K562 treated with DMSO at 1 percent for 4 hours (cell line): ENCODE results near the gene RHEX. TPM values are rescaled to one million over a fixed set of nuclear protein-coding genes. Genes with fewer than 3 reads are reported as not detected.

ENCODE experiments used
- total RNA-seq: library from RNA; unstranded; fragments of 300-600 nt; gene quantifications from 2 replicates; pipeline ENCODE4 v1.2.3, GENCODE V29; 2022; ENCODE audit not compliant: insufficient read depth

The RHEX gene, protein sequence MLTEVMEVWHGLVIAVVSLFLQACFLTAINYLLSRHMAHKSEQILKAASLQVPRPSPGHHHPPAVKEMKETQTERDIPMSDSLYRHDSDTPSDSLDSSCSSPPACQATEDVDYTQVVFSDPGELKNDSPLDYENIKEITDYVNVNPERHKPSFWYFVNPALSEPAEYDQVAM
- total RNA-seq: not detected in 2 replicates

DNA sequence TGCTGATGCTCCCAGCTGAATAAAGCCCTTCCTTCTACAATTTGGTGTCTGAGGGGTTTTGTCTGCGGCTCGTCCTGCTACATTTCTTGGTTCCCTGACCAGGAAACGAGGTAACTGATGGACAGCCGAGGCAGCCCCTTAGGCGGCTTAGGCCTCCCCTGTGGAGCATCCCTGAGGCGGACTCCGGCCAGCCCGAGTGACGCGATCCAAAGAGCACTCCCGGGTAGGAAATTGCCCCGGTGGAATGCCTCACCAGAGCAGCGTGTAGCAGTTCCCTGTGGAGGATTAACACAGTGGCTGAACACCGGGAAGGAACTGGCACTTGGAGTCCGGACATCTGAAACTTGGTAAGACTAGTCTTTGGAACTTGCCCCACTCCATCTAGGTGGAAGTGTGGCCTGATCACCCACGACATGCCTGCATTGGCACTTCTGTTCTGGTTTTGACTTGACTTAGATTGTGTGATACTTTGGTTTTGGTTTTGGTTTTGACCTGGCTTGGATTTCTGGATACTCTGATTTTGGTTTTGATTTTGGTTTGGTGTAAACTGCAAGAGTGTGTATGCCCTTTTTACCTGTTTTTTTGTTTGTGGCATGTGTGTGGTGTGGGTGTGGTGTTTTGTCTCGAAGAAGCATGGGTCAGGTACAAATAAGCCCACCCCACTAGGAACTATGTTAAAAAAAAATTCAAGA, at the start of gene RHEX:
TSS of gene RHEX (plus strand) at position 255 of the 692 bp plus-strand sequence. CDS start 44,656 bp downstream, outside the sequence.

DNA sequence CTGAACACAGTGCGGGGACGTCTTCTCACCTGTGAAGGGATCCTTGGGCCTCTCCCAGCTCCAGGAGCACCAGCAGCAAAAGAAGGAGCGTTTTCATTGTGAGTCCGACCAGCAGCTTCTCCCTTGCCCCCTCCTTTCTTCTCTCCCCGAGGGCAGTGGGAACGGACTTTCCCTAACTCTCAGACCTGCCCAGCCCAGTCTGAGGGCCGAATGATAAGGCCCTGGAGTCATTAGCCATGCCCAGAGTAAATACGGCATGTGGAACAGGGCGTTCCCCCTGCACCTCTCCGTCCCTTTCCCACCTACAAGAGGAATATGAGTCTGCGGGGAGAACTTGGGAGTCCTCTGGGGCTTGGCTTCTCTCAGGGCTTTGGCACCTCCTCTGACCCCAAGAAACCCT, 29.3 kb upstream of the RHEX start, which contains the start of gene CTSE:
TSS of gene CTSE (minus strand) at position 201 of the 400 bp plus-strand sequence. CDS start at position 97, 104 bp downstream.

DNA sequence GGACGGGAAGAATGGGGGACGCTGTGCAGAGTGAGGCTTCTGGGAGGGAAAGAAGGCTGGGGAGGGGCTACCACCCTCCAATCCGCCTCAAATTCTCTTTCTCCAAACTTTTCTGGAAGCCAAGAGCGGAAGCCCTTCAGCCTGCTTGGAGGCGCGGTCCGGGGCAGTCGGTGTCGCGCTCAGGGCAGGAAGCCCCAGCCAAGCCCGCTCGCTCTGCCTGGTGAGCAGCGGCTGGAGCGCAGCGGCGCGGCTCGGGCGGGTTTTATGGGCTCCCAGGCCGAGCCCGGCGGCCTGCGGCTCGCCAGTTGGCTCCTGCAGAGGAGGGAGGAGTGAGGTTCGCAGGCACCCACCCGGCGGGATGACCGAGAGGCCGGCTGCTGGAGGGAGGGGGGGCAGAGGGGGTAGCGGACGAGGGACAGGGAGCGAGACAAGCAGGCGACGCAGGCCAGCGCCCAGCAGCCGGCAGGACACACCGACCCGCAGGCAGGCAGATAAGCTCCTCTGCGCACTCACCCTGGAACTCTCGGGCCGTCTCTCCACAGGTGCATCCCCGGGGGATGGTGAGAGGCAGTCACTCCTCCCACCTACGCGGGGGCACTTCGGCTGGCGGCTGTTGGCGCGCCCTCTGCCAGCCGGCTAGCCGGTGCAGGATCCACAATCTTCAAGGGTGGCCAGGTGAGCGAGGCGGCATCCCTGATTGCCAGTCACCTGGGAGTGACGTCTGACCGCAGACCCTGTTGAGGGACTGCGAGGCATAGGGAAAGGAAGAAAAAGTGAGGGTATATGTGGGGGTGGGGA, 64.4 kb downstream of the RHEX start, which contains the start of gene AVPR1B:
TSS of gene AVPR1B (minus strand) at position 238 of the 798 bp plus-strand sequence. CDS start 498 bp downstream, outside the sequence.

Other genes starting within 250 kb of the RHEX start
- 6.0 and 9.0 TPM in 2 replicates for gene SLC41A1, start 240.0 kb upstream of the RHEX start, total RNA-seq
- gene PM20D1, start 203.0 kb upstream of the RHEX start, total RNA-seq: not detected in 2 replicates
- not detected in 2 replicates for gene SLC26A9, start 109.7 kb upstream of the RHEX start, total RNA-seq
- not detected in 2 replicates for gene RAB7B, start 49.8 kb upstream of the RHEX start, total RNA-seq
- gene CTSE, start 29.3 kb upstream of the RHEX start, total RNA-seq: not detected in 2 replicates
- gene AVPR1B, start 64.2 kb downstream of the RHEX start, total RNA-seq: not detected in 2 replicates
- 9.5 and 11.7 TPM in 2 replicates for gene FAM72A, start 149.7 kb downstream of the RHEX start, total RNA-seq
- 35.7 and 36.1 TPM in 2 replicates for gene SRGAP2, start 150.4 kb downstream of the RHEX start, total RNA-seq